Neural crest cell (in vitro differentiated cells): ENCODE measurements around the gene TRIM69. TPM values are rescaled to one million over a fixed set of nuclear protein-coding genes. Genes with fewer than 3 reads are reported as not detected.

ENCODE experiments used
- DNase-seq: peaks from one replicate; pipeline ENCODE4 v3.0.0; 2021; ENCODE audit warnings: low read depth, mixed read lengths, low spot score
- H3K27ac Mint-ChIP-seq: one replicate; pipeline ENCODE4 v1.8.0; 2021; ENCODE audit warnings: mild to moderate bottlenecking, mixed read lengths; ENCODE audit not compliant: unreplicated experiment
- H3K27me3 Mint-ChIP-seq: 2 replicates; pipeline ENCODE4 v1.8.0; 2021; ENCODE audit warnings: low read depth, mild to moderate bottlenecking, mixed read lengths
- H3K36me3 Mint-ChIP-seq: 2 replicates; pipeline ENCODE4 v1.8.0; 2021; ENCODE audit warnings: low read depth, mild to moderate bottlenecking, mixed read lengths
- H3K4me1 Mint-ChIP-seq: 2 replicates; pipeline ENCODE4 v1.8.0; 2021; ENCODE audit warnings: mixed read lengths
- H3K4me3 Mint-ChIP-seq: one replicate; pipeline ENCODE4 v1.8.0; 2021; ENCODE audit warnings: mild to moderate bottlenecking, mixed read lengths
- H3K9me3 Mint-ChIP-seq: 2 replicates; pipeline ENCODE4 v1.8.0; 2021; ENCODE audit warnings: mixed read lengths
- total RNA-seq: library from RNA; stranded (reverse); gene quantifications from 2 replicates; pipeline ENCODE4 v1.2.1, GENCODE V29; 2021
- TF ChIP-seq, protein P1 (sequence below): fragments of 200-600 bp; sonication (generic); conservative IDR thresholded peaks from 2 replicates; pipeline ENCODE4 v1.5.0; 2021; ENCODE audit warnings: antibody characterized with exemption, mild to moderate bottlenecking

The TRIM69 gene
- total RNA-seq, 1 donor from 2014 or later: 15.2 TPM

DNA sequence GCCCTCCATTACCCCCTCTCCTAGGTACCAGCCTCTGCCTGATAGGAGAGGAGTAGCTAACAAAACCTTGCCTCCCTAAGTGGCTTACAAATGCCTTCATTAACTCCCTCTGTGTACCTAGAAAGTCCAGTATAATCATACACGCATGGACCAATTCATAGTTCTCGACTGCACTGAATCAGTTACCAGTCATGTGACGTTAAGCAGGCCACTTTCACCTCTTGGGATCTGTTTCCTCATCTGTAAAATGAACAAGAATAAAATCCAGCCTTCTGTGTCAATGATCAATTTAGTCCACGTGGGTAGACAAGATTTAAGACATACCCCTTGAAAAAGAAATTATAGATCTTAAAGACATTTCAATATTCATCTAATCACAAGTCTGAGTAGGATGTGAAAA, 72.2 kb downstream of the TRIM69 start:
- no peaks in the 10 kb centered on the region for H3K36me3 Mint-ChIP-seq

DNA sequence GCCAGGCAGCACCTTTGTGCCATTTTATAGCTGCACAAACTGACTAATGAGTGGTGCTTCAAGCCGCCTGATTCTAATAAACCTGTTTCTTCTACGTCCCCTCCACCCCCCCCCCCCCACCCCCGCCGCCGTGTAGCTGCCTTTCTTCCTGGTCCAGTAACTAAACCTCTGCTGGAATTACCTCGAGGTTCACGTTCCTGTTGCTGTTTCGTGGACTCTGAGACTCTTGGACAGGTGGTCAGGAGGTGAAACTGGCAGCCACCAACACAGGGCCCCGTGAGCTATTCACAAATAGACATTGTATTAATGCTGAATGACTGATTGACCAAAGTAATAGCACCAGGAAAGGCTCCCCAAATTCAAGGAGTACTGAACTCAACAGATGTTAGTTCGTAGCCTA, 73.9 kb downstream of the TRIM69 start:
- no peak for DNase-seq
- Mint-ChIP-seq H3K4me1 (no peaks in the 10 kb centered on the region), H3K36me3 (no peaks in the 10 kb centered on the region), H3K27ac (no peak overlapping the region), H3K27me3 (peaks cover 53% of the 10 kb centered on the region), H3K4me3 (no peak overlapping the region), H3K9me3 (no peaks in the 10 kb centered on the region)
- TF ChIP-seq, protein P1, sequence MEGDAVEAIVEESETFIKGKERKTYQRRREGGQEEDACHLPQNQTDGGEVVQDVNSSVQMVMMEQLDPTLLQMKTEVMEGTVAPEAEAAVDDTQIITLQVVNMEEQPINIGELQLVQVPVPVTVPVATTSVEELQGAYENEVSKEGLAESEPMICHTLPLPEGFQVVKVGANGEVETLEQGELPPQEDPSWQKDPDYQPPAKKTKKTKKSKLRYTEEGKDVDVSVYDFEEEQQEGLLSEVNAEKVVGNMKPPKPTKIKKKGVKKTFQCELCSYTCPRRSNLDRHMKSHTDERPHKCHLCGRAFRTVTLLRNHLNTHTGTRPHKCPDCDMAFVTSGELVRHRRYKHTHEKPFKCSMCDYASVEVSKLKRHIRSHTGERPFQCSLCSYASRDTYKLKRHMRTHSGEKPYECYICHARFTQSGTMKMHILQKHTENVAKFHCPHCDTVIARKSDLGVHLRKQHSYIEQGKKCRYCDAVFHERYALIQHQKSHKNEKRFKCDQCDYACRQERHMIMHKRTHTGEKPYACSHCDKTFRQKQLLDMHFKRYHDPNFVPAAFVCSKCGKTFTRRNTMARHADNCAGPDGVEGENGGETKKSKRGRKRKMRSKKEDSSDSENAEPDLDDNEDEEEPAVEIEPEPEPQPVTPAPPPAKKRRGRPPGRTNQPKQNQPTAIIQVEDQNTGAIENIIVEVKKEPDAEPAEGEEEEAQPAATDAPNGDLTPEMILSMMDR: no peak

More for the DNA sequence above, 72.2 kb downstream of the TRIM69 start:
- no peaks in the 10 kb centered on the region for H3K9me3 Mint-ChIP-seq
- TF ChIP-seq, protein P1: no peak
- no peak overlapping the region for H3K27ac Mint-ChIP-seq
- H3K27me3 Mint-ChIP-seq: peaks cover 46% of the 10 kb centered on the region
- no peaks in the 10 kb centered on the region for H3K4me1 Mint-ChIP-seq
- no peak for DNase-seq
- H3K4me3 Mint-ChIP-seq: no peak overlapping the region

DNA sequence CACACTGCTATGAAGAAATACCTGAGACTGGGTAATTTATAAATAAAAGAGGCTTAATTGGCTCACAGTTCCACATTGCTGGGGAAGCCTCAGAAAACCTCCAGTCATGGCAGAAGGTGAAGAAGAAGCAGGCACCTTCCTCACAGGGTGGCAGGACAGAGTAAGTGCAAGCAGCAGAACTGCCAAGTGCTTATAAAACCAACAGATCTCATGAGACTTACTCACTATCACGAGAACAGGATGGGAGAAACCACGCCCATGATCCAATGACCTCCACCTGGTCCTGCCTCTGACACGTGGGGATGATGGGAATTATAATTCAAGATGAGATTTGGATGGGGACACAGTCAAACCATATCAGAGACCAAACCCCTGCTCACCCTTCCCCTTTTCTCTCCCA, 75.0 kb downstream of the TRIM69 start:
- H3K36me3 Mint-ChIP-seq: no peaks in the 10 kb centered on the region
- H3K4me1 Mint-ChIP-seq: no peaks in the 10 kb centered on the region
- no peak overlapping the region for H3K27ac Mint-ChIP-seq
- TF ChIP-seq, protein P1: no peak
- DNase-seq: no peak
- H3K4me3 Mint-ChIP-seq: no peak overlapping the region
- H3K9me3 Mint-ChIP-seq: no peaks in the 10 kb centered on the region
- H3K27me3 Mint-ChIP-seq: peaks cover 48% of the 10 kb centered on the region

DNA sequence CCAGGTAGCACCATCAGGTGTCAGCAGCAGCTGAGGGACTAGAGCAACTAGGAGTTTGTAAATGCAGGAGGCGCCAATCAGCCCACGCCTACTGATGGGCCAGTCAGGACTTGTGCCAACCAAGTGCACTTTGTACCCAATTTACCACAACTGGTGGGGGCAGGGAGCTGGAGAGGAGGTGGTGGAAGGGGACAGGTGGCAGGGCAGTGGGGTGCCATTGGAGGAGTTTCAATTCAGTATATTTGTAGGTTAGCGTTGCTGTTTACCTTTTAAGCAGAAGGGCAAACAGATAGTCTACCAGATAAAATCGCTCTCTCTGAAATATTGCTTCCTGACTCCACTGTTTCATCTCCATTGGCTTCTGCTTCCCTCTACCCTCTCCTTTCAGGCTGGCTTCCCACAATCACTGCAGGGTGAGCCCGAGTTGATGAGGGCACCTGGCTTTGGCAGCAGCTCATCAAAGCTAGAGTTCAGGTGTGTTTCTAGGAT, 75.7 kb downstream of the TRIM69 start:
- TF ChIP-seq, protein P1: no peak
- DNase-seq: no peak
- H3K36me3 Mint-ChIP-seq: no peaks in the 10 kb centered on the region
- H3K27ac Mint-ChIP-seq: peak overlapping the region; percentile 62
- no peak overlapping the region for H3K4me3 Mint-ChIP-seq
- peaks cover 48% of the 10 kb centered on the region for H3K27me3 Mint-ChIP-seq
- no peaks in the 10 kb centered on the region for H3K4me1 Mint-ChIP-seq
- H3K9me3 Mint-ChIP-seq: no peaks in the 10 kb centered on the region

DNA sequence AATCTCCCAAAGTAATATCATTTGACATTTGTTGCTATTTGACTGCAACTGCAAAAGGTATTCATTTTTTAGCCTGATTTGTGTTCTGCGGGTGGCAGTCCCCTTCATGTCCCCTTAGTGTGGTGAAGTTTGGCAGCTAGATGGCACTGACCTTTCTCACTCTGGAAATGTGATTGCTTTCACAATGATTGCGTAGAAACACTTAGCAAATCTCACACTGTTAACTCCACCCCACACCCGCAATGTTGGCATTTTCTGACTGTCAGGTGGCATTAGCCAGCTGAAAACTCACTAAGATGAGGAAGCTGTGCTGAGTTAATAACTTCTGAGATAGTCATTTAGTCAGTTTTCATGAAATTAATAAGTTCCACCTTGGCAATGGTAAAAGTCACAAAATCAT, 76.9 kb downstream of the TRIM69 start:
- Mint-ChIP-seq H3K27ac (no peak overlapping the region), H3K9me3 (no peaks in the 10 kb centered on the region), H3K4me3 (no peak overlapping the region), H3K4me1 (no peaks in the 10 kb centered on the region), H3K36me3 (no peaks in the 10 kb centered on the region), H3K27me3 (peaks cover 44% of the 10 kb centered on the region)
- no peak for DNase-seq
- TF ChIP-seq, protein P1: no peak

Other genes starting within 250 kb of the TRIM69 start
- 118 and 128 TPM in 2 replicates for gene EIF3J, start 199.4 kb upstream of the TRIM69 start, total RNA-seq
- 61.7 and 64.2 TPM in 2 replicates for gene SPG11, start 72.9 kb upstream of the TRIM69 start, total RNA-seq
- gene PATL2, start 25.2 kb upstream of the TRIM69 start, total RNA-seq: 0.35 and 0.68 TPM in 2 replicates
- gene B2M, start 25.0 kb upstream of the TRIM69 start, total RNA-seq: 95.2 and 104 TPM in 2 replicates
- not detected in 2 replicates for gene TERB2, start 220.2 kb downstream of the TRIM69 start, total RNA-seq